ENCODE measurements around the gene EDA. TPM values are rescaled to one million over a fixed set of nuclear protein-coding genes. Genes with fewer than 3 reads are reported as not detected.

EDA gene
- total and polyA plus RNA-seq, 8 donors, result 1.7 to 5.1 (median 3.6) TPM

DNA sequence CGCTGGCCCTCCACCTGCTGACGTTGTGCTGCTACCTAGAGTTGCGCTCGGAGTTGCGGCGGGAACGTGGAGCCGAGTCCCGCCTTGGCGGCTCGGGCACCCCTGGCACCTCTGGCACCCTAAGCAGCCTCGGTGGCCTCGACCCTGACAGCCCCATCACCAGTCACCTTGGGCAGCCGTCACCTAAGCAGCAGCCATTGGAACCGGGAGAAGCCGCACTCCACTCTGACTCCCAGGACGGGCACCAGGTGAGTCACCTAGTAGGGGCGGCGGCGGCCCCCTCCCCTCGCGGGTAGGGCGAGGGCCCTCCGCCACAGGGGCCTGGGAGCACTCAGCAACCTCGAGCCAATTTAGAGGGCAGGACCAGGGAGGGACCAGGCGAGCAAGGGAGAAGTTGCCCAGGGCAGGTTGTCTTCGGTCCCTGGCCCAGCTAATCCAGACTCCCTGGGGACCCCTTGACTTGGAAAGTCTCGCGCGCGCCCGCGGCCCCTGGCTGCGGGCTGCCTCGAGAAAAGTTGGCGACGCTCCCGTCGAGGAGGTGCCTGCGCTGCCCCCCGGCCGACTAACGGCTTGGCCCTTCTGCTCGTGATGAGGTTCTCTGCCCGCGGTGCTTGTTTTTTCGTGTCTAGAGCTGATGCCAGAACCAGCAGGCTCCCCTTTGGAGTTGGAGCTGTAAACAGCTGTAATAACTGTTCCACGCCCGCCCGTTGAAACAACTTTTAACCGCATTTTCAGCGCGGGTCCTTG lies 717 bp downstream of the EDA start:
- H3K9me3 ChIP-seq, result no peaks in the 10 kb centered on the region
- no peak for FAIRE-seq
- peak overlapping the region; percentile 27 to 50 (median 40) for H3K4me3 ChIP-seq
- intact Hi-C loops (cut with DNase I), result no loop called here
- H3K27ac ChIP-seq, result no peak overlapping the region
- H3K4me1 ChIP-seq, result no peaks in the 10 kb centered on the region
- peak; percentile 6 to 79 (median 39) for DNase-seq
- H3K27me3 ChIP-seq, result no peaks in the 10 kb centered on the region
- ATAC-seq, result peak; percentile 25 to 52 (median 32)
- 0 to 31% methylated on average over 53 of the region's 53 CpGs for WGBS, 2 donors
- TF ChIP-seq, protein P1, sequence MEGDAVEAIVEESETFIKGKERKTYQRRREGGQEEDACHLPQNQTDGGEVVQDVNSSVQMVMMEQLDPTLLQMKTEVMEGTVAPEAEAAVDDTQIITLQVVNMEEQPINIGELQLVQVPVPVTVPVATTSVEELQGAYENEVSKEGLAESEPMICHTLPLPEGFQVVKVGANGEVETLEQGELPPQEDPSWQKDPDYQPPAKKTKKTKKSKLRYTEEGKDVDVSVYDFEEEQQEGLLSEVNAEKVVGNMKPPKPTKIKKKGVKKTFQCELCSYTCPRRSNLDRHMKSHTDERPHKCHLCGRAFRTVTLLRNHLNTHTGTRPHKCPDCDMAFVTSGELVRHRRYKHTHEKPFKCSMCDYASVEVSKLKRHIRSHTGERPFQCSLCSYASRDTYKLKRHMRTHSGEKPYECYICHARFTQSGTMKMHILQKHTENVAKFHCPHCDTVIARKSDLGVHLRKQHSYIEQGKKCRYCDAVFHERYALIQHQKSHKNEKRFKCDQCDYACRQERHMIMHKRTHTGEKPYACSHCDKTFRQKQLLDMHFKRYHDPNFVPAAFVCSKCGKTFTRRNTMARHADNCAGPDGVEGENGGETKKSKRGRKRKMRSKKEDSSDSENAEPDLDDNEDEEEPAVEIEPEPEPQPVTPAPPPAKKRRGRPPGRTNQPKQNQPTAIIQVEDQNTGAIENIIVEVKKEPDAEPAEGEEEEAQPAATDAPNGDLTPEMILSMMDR (IDR thresholded peaks at IDR 0.05), result no peak
- no peaks in the 10 kb centered on the region for H3K36me3 ChIP-seq

DNA sequence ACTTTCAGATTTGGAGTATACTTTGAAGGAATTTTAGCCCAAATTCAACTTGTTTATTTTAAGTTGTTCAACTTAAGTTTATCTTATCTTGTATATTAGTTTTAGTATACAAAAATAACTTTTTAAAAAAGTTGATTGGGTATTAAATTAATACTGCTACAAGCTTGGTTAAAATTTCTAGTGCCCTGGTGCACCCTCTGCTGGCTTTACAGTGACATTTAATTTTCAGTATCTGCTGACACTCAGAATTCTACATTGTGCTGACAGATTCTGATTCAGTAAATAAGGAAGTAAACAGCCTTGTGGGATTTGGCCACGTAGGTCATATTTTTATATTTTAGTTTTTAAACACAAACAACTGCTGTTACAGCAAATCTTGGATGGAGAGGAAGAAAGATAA lies 2.9 kb downstream of the EDA start:
- WGBS, 2 donors, result 0 to 2% methylated on average over 1 of the region's 1 CpG

DNA sequence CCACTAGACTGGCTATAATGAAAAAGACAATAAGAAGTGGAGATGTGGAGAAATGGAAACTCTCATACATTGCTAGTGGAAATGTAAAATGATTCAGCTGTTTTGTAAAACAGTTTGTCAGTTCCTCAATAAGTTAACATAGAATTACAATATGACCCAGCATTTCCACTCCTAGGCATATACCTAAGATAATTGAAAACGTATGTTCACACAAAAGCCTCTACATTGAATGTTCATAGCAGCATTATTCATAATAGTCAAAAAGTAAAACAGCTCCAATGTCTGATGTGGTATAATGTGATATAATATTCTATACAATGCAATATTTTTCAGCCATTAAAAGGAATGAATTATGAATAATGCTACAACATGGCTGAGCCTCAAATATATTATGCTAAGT lies 10.2 kb downstream of the EDA start:
- H3K4me3 ChIP-seq, result no peak overlapping the region
- TF ChIP-seq, protein P1 (IDR thresholded peaks at IDR 0.05), result no peak
- H3K27ac ChIP-seq, result no peak overlapping the region
- ATAC-seq, result no peak
- no peaks in the 10 kb centered on the region for H3K4me1 ChIP-seq
- H3K36me3 ChIP-seq, result no peaks in the 10 kb centered on the region
- 59 to 92% methylated on average over 1 of the region's 1 CpG for WGBS, 2 donors
- H3K9me3 ChIP-seq, result no peaks in the 10 kb centered on the region
- no peaks in the 10 kb centered on the region for H3K27me3 ChIP-seq
- FAIRE-seq, result no peak
- intact Hi-C loops (cut with DNase I), result no loop called here
- DNase-seq, result no peak

More for the DNA sequence above, 2.9 kb downstream of the EDA start:
- Histone ChIP-seq H3K4me3 (no peak overlapping the region), H3K27ac (no peak overlapping the region), H3K36me3 (no peaks in the 10 kb centered on the region), H3K4me1 (no peaks in the 10 kb centered on the region), H3K9me3 (no peaks in the 10 kb centered on the region), H3K27me3 (no peaks in the 10 kb centered on the region)
- TF ChIP-seq, protein P1 (IDR thresholded peaks at IDR 0.05), result peak in 3 of 4 donors; percentile 8 to 47 (median 43)
- DNase-seq (peak in 2 of 6 donors; percentile 4 to 24), FAIRE-seq (peak; percentile 98), ATAC-seq (peak in 1 of 4 donors; percentile 31)
- intact Hi-C loops (cut with DNase I), result no loop called here

DNA sequence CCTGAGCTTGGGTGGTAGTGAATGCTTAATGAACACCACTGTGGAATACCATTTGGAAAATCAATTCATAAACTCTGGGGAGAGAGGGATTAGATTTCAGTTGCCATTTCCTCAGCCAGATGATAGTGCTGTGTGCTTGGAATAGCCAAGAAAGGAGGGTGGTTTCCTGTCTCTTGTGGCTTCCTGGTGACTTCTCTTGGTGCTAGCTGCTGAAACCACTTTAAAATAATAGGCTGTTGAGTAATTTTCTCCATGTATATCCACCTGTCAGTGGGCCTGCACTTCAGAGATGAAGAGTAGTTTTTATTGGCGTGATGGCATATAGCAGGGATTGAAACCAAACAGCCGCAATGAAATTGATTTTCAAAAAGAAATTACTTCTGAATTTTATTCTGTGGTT lies 11.8 kb downstream of the EDA start:
- ATAC-seq, result no peak
- Histone ChIP-seq H3K27ac (no peak overlapping the region), H3K4me3 (no peak overlapping the region), H3K27me3 (no peaks in the 10 kb centered on the region), H3K9me3 (no peaks in the 10 kb centered on the region), H3K4me1 (no peaks in the 10 kb centered on the region), H3K36me3 (no peaks in the 10 kb centered on the region)
- no peak for DNase-seq
- FAIRE-seq, result no peak
- intact Hi-C loops (cut with DNase I), result no loop called here
- 80 to 93% methylated on average over 2 of the region's 2 CpGs for WGBS, 2 donors
- TF ChIP-seq, protein P1 (IDR thresholded peaks at IDR 0.05), result no peak

DNA sequence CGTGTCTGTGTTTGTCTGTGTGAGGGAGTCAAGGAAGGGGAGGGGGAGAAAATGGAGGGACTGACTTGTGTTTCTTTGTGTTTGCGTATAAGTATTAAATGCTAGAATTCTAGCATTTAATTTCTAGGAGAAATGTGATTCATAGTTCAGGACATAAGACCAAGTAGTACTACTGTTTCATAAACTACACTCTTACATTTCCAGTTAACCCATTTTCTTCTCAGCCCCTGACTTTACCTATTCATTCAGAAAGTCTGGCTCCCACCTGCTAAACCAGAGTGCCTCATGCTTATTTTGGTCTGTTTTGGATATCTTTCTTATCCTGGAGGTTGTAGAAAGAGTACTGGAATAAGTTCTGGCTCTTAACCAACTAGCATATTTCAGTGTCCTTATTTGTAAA lies 14.2 kb downstream of the EDA start:
- WGBS, 2 donors, result 76 to 88% methylated on average over 2 of the region's 2 CpGs
- H3K4me1 ChIP-seq, result no peaks in the 10 kb centered on the region
- no peak overlapping the region for H3K27ac ChIP-seq
- intact Hi-C loops (cut with DNase I), result no loop called here
- DNase-seq, result no peak
- no peak overlapping the region for H3K4me3 ChIP-seq
- H3K9me3 ChIP-seq, result no peaks in the 10 kb centered on the region
- FAIRE-seq, result peak; percentile 60
- TF ChIP-seq, protein P1 (IDR thresholded peaks at IDR 0.05), result no peak
- no peak for ATAC-seq
- H3K27me3 ChIP-seq, result no peaks in the 10 kb centered on the region
- H3K36me3 ChIP-seq, result no peaks in the 10 kb centered on the region
